DOHH2 (cell line): ENCODE results near the gene ACTG1.

Source experiments
- H3F3A ChIP-seq: fragments of 200-600 bp; sonication (generic), shearing (Covaris generic); 2 replicates; pipeline ENCODE4 v1.6.0; 2016; ENCODE audit warnings: antibody characterized with exemption, mild to moderate bottlenecking; ENCODE audit not compliant: control insufficient read depth, insufficient read depth
- H3K27ac ChIP-seq: fragments of 200-600 bp; sonication (generic); 2 replicates; pipeline ENCODE4 v1.5.1; 2014; ENCODE audit warnings: low read depth, mild to moderate bottlenecking, low read length, moderate library complexity
- H3K27me3 ChIP-seq: fragments of 200-600 bp; sonication (generic); 2 replicates; pipeline ENCODE4 v1.6.1; 2014; ENCODE audit warnings: mild to moderate bottlenecking, low read length, mixed read lengths; ENCODE audit not compliant: control insufficient read depth
- H3K36me3 ChIP-seq: fragments of 200-600 bp; sonication (generic); 2 replicates; pipeline ENCODE4 v1.6.1; 2014; ENCODE audit warnings: mild to moderate bottlenecking, low read length, moderate library complexity, mixed read lengths; ENCODE audit not compliant: control insufficient read depth
- H3K4me1 ChIP-seq: fragments of 200-600 bp; sonication (generic); 2 replicates; pipeline ENCODE4 v1.6.1; 2014; ENCODE audit warnings: mild to moderate bottlenecking, low read length, mixed read lengths; ENCODE audit not compliant: control insufficient read depth
- H3K4me2 ChIP-seq: fragments of 200-600 bp; sonication (generic); 2 replicates; pipeline ENCODE4 v1.6.0; 2014; ENCODE audit warnings: mild to moderate bottlenecking, low read length, moderate library complexity
- H3K4me3 ChIP-seq: fragments of 200-600 bp; sonication (generic); 2 replicates; pipeline ENCODE4 v1.5.1; 2014; ENCODE audit warnings: mild to moderate bottlenecking, low read length, mixed read lengths
- H3K79me2 ChIP-seq: fragments of 200-600 bp; sonication (generic); 2 replicates; pipeline ENCODE4 v1.6.1; 2014; ENCODE audit warnings: mild to moderate bottlenecking, low read length, mixed read lengths; ENCODE audit not compliant: control insufficient read depth
- H3K9me2 ChIP-seq: fragments of 200-600 bp; sonication (generic); replicated peaks from 2 replicates; pipeline ENCODE4 v1.6.1; 2014; ENCODE audit warnings: mild to moderate bottlenecking, low read length, mixed read lengths; ENCODE audit not compliant: control insufficient read depth
- H3K9me3 ChIP-seq: fragments of 200-600 bp; sonication (generic); 2 replicates; pipeline ENCODE4 v1.6.1; 2014; ENCODE audit warnings: antibody characterized with exemption, low read length, mixed read lengths; ENCODE audit not compliant: control insufficient read depth, insufficient read depth
- H4K20me1 ChIP-seq: fragments of 200-600 bp; sonication (generic); 2 replicates; pipeline ENCODE4 v1.6.0; 2014; ENCODE audit warnings: low read depth, mild to moderate bottlenecking, antibody characterized with exemption, low read length, moderate library complexity; ENCODE audit not compliant: control insufficient read depth, insufficient read depth
- CTCF ChIP-seq: fragments of 200-600 bp; sonication (generic); IDR thresholded peaks from one replicate; pipeline ENCODE4 v1.5.1; 2014; ENCODE audit warnings: antibody characterized with exemption, mild to moderate bottlenecking, low read depth, low read length; ENCODE audit not compliant: poor library complexity, severe bottlenecking
- EZH2phosphoT487 ChIP-seq: fragments of 200-600 bp; sonication (generic); IDR thresholded peaks from 2 replicates; pipeline ENCODE4 v1.6.1; 2017; ENCODE audit warnings: borderline replicate concordance, mild to moderate bottlenecking, antibody characterized with exemption, low read length, moderate library complexity, mixed read lengths

Gene ACTG1

GRCh38 chr17:81481815-81482505, 30.6 kb downstream of the ACTG1 start:
- Histone ChIP-seq H3K9me2 (no peaks in the 10 kb centered on the region), H3K36me3 (no peaks in the 10 kb centered on the region), H3K9me3 (no peaks in the 10 kb centered on the region), H3K4me3 (no peak overlapping the region), H3K4me2 (no peak overlapping the region), H3K79me2 (no peaks in the 10 kb centered on the region), H3K27me3 (no peaks in the 10 kb centered on the region), H3F3A (no peaks in the 10 kb centered on the region), H3K4me1 (peaks cover 29% of the 10 kb centered on the region), H3K27ac (no peak overlapping the region), H4K20me1 (no peaks in the 10 kb centered on the region)
- no peak for TF ChIP-seq EZH2phosphoT487
- TF ChIP-seq CTCF: no peak

GRCh38 chr17:81481073-81481799, 31.4 kb downstream of the ACTG1 start:
- Histone ChIP-seq H3K4me3 (no peak overlapping the region), H3K9me3 (no peaks in the 10 kb centered on the region), H3F3A (no peaks in the 10 kb centered on the region), H3K27ac (no peak overlapping the region), H3K36me3 (no peaks in the 10 kb centered on the region), H3K4me1 (peaks cover 27% of the 10 kb centered on the region), H3K4me2 (no peak overlapping the region), H3K9me2 (no peaks in the 10 kb centered on the region), H3K79me2 (no peaks in the 10 kb centered on the region), H3K27me3 (no peaks in the 10 kb centered on the region), H4K20me1 (no peaks in the 10 kb centered on the region)
- TF ChIP-seq CTCF (no peak), EZH2phosphoT487 (no peak)

GRCh38 chr17:81480140-81481072, 32.2 kb downstream of the ACTG1 start:
- H3F3A ChIP-seq: no peaks in the 10 kb centered on the region
- H3K4me2 ChIP-seq: no peak overlapping the region
- H3K79me2 ChIP-seq: no peaks in the 10 kb centered on the region

More at GRCh38 chr17:81480140-81481072, 32.2 kb downstream of the ACTG1 start:
- H3K27me3 ChIP-seq: no peaks in the 10 kb centered on the region
- H3K9me3 ChIP-seq: no peaks in the 10 kb centered on the region
- TF ChIP-seq CTCF (no peak), EZH2phosphoT487 (no peak)
- H4K20me1 ChIP-seq: no peaks in the 10 kb centered on the region
- H3K27ac ChIP-seq: no peak overlapping the region
- no peaks in the 10 kb centered on the region for H3K36me3 ChIP-seq
- H3K4me3 ChIP-seq: no peak overlapping the region
- H3K4me1 ChIP-seq: peaks cover 23% of the 10 kb centered on the region
- no peaks in the 10 kb centered on the region for H3K9me2 ChIP-seq
